ENCODE results near the gene TMED10.
A peak's percentile ranks its signal among the peaks of the same experiment; 100 is the strongest.
"Not testable (repeated sequence)": the region's sequence is repeated elsewhere in the genome, so short reads cannot be mapped to it uniquely, and the experiment has no call there.

Gene TMED10

DNA sequence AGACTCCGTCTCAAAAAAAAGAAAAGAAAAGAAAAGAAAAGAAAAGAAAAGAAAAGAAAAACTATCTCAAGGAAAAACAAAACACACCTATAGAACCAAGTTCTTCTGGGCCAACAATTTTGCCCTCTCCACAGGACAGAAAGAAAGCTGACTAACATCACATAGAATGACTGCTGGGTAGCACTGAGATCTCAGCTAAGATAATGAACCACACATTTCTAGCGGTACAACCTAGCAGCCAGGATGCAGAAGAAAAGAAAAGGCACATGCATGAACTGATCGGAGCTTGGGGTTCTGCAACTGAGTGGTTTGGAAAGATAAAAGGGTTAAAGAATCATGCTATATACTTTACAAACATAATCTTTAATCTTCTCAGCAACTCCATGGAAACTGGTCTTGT, 19.5 kb downstream of the TMED10 start:
- DNase-seq: no peak

DNA sequence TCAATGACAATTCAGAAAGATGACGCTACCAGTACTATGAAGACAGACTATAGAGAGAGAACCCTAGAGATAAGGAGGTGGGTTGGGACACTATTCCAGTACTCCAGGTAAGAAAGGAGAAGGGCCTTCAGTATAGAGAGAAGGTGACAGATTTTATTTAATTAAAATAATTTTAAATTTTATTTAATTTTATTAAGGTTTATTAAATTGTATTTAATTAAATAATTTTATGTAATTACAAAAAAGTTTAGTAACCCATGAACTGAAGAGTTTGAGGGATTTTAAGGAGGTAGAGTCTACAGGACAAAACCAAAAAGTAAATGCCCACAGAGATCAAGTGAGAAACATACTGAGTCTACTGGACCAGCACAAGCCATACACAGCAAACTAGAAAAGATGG, 20.3 kb downstream of the TMED10 start:
- DNase-seq: no peak

- no peak for DNase-seq
These were observed 21.2 kb downstream of the TMED10 start for GRCh38 chr14:75155169-75155568.

DNA sequence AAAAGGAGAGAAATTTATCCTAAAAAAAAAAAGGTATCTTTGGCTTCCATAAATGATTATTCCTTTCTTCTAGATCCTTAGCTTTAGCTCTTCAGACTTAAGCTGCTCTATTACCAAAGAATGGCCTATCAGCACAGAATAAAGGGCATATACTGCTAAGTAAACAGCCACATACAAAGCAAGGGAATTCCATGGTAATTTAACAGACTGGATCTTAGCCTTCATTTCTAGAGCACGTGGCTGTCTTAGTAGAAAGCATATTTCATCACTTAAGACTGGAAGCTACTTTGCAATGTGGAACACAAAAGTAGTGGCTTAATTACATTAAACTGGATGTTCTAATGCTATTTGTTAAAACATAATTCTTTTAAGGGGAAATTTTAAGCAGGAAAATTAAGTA, 23.1 kb downstream of the TMED10 start:
- DNase-seq: no peak

DNA sequence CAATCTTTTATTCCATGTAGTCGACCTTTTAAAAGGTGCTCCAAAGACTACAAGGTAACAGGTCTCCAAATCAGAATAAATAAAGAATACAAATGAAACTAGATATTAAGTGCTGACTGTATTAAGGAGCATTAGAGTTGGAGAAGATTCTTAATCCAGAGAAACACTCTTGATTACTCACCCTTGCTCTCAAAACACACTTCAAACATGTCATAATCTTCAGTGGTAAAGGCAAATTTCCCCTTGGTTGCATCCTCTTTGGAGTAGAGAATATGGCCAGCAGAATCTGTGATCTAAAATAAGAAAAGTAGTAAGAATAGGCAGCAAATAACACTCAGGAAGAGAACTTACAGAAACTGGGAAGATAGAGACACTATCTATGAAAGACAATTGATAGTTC, 24.6 kb downstream of the TMED10 start:
- peak; percentile 36 for DNase-seq

GRCh38 chr14:75150637-75151036, 25.8 kb downstream of the TMED10 start:
- DNase-seq: not testable (repeated sequence)

GRCh38 chr14:75150150-75150549, 26.3 kb downstream of the TMED10 start:
- DNase-seq: peak; percentile 38

DNA sequence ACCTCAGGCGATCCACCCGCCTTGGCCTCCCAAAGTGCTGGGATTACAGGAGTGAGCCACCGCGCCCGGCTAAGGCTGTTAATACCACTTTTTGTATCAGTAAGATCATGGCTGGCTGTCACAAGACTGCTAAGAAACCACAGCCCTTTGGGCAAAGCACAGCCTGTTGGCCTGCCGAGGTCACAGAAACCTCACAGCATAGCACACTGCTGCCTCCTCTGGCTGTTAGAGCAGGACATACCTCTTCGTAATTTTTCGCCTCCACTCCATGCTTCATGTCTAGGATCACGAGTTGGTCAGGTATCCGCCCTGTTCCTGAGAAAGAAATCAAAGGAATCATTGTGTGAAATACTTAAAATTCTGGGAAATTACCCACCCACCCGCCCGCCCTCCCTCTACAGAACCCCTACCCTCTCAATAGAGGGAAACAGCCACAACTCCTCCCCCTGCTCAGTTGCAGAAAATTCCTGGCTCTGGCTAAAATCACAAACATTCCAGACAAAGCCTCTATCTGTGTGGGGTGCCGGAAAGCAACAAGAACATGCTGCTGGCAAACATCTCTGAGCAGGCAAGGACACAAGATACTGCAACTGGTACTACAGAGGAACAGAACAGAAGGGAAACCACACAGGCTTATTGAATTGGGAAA, 28.9 kb downstream of the TMED10 start:
- DNase-seq: peak; percentile 76

- DNase-seq: peak; percentile 93
These were observed 31.5 kb downstream of the TMED10 start for GRCh38 chr14:75144944-75145343.

DNA sequence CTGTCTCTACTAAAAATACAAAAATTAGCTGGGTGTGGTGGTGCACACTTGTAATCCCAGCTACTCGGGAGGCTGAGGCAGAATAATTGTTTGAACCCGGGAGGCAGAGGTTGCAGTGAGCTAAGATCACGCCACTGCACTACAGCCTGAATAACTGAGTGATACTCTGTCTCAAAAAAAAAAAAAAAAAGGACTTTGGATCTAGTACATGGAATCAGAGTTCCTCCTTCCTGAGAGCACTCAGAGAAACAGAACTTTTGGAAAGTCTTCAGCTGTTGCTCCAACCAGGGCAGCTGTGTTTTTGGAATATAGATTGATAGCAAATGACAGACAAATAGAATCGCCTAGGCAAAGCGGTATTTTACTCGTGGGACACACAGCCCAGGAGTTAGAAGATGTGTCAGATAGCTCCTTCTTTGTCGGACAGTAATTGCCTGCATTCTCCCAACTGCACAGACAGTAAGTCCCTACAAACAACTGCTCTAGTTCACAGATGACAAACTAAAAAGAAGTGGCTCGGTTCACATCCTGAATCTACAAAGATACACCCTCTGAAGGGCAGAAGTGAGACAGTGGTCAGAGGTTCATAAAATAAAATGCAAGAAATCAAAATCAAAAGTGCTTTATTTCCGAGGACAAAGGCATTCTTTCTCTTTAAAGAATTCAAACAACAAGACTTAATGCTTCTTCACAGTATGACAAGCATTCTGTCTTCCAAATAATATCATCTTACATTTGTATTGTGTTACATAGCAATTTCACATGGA, 32.5 kb downstream of the TMED10 start:
- DNase-seq: no peak

GRCh38 chr14:75142494-75142893, 33.9 kb downstream of the TMED10 start:
- DNase-seq: no peak

DNA sequence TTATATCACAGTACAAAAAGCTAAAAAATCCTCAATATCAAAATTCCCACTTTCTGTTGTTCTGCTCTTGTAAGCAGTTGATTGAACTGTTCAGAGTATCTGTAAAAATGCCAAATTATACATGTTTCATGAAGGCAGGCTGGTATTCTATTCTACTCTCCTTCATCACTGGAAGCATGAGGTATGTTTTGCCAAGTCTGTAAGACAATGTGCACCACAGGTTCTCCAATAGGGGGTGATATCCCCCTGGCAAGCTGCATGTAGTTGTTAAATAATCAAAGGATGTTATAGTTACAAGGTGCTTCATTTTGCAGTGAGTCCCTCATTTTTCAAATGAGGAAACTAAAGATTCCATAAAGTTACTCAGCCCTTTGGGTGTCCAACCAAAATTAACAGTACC, 34.4 kb downstream of the TMED10 start:
- no peak for DNase-seq

DNA sequence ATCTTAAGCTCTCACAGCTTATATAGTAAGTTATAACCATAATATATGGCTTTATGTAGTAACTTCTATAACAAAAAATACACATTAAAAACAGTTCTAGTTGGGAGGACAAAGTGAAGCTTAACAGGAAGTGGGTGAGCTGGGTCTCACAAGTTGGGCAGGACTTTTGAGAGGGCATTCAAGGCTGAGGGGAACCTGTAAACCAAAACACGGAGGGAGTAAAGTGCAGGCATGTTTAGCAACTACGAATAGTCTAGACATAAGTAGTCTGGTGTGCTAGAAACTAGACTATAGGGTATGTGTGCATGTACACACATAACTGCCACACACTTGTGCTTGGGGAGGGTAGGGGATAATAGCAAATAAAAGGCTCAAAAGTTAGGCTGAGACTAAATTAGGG, 35.4 kb downstream of the TMED10 start:
- DNase-seq: no peak

DNA sequence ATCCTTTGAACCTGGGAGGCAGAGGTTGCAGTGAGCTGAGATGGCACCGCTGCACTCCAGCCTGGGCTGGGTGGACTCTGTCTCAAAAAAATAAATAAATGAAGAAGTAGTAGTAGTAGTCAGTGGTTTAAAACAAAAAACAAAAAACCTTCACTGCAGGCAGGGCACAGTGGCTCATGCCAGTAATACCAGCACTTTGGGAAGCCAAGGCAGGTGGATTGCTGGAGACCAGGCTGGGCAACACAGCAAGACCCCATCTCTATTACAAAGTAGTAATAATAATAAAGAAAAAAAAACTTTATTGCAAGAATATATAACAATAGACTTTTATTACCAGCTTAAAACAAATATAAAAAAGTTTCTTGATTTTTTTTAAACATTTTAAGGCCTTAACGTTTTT, 35.8 kb downstream of the TMED10 start:
- no peak for DNase-seq

DNA sequence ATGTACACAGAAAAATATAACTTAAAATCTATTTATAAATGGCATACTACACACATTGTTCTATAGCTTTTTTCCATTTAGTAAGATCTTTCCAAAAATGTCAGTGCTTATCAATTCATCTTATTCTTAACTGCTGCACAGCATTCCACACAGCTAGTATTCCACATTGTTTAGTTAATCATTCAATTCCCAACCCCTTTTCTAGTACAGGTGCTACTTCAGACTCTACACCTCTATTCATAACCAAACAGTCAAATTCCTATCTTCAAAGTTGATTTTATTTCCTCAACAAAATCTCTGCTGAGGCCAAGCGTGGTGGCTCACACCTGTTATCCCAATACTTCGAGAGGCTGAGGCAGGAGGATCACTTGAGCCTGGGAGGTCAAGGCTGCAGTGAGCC, 37.2 kb downstream of the TMED10 start:
- no peak for DNase-seq

- peak; percentile 83 for DNase-seq
These were observed 37.9 kb downstream of the TMED10 start for GRCh38 chr14:75138492-75138891.

GRCh38 chr14:75134644-75135043, 41.8 kb downstream of the TMED10 start:
- no peak for DNase-seq

DNA sequence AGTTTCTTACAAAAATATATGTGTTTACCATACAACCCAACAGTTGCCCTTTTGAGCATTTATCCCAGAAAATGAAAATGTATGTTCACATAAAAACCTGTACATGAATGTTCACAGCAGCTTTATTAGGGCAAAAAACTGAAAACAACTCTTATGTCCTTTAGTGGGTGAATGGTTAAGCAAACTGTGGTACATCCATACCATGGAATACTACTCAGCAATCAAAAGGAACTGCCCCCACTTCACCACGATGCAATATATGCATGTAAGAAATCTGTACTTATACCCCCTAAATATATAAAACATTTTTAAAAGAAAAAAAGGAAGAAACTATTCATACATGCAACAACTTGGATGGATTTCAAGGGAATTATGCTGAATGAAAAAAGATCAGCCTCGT, 42.8 kb downstream of the TMED10 start:
- DNase-seq: no peak

DNA sequence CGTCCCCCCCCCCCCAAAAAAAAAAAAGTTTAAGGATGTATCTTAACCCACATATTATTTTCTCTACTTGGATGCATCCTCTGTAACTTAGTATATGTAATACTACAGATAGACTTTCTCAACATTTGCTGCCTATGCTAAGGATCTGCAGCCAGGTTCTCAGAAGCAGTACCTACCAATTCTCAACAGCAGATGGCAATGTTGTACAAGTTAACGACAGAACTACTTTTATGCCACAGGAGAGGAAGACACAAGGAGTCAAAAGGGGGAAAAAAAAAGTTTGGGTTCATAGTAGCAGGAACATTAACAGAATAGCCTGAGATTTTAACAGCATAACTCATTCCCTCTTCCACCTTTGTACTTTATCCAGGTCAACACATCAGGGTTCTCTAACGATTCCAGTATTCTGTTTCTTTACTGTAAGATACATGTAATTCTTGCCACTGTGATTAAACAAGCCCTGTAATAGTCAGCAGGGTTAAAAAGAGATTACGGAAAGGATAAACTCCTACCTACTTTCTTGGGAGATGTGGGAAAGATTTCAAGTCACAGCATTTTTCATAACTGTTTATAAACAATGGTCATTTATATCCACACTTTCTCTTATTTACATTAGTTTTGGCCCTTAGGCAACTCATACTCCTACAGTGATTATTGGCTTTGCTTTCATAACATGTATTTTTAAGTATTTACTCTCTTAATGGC, 43.9 kb downstream of the TMED10 start:
- peak; percentile 76 for DNase-seq

- DNase-seq: no peak
These were observed 47.8 kb downstream of the TMED10 start for GRCh38 chr14:75128596-75128990.

- DNase-seq: peak; percentile 16
These were observed 48.4 kb downstream of the TMED10 start for GRCh38 chr14:75127903-75128595.

DNA sequence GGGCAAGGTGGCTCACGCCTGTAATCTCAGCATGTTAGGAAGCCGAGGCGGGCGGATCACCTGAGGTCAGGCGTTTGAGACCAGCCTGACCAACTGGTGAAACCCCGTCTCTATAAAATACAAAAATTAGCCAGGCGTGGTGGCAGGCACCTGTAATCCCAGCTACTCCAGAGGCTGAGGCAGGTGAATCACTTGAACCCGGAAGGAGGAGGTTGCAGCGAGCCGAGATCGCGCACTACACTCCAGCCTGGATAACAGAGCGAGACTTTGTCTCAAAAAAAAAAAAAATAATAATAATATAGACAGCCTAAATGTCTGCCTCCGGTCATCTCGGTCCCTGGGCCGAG, 49.0 kb downstream of the TMED10 start:
- DNase-seq: not testable (repeated sequence)

DNA sequence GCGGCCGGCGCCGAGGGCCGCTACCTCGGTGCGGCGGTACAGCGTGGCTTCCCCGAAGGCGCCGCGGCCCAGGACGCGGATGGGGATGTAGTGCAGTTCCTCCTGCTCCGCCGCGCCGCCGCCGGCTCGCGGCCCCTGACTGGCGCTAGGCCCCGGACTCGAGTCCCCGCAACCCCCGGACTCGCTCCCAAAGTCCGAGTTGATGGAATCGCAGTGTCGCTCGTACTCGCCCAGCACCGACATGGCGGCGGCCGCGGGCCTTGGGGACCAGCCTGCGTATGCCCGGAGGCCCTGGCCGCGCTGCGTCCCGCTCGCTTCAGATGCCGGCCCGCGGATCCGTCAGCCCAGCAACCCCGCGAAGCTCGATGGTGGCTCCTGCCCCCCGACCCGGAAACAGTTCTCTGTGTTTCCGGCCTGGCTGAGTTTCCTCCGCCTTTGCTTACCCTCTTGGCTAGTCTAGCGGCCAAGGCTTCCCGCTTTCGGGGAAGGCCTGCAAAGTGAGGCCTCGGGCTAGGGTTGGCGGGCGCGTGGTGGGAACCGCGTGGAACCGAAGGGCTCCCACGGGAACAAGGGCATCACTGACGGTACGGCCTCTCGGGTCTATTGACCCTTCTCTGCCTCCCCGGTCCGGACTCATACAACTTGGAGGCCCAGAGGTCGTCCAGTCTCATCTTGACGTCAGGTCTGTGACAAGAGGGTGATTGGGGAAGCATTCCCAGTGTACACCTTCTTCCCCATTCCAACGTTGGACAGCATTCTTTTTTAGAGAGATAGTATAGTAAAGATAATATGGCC, 49.5 kb downstream of the TMED10 start, which contains the start of gene NEK9:
TSS of gene NEK9 (minus strand) at position 370 of the 795 bp plus-strand sequence. CDS start at position 243, 127 bp downstream.
- peak; percentile 88 for DNase-seq

Measured in inflammatory macrophage treated with lipopolysaccharide for 4 hours (primary cell).